GM12878 (cell line): ENCODE results near the gene ARL5C. TPM values are rescaled to one million over a fixed set of nuclear protein-coding genes. Genes with fewer than 3 reads are reported as not detected.
A peak's percentile ranks its signal among the peaks of the same experiment; 100 is the strongest.

ENCODE experiments used
- ATAC-seq: fragments of 200-7000 bp; cut with Tn5 transposase; 3 replicates; pipeline ENCODE4 v1.9.1; 2020; ENCODE audit warnings: mild to moderate bottlenecking, moderate library complexity
- BruUV-seq: library from RNA; stranded (reverse); fragments of 400-500 nt; replicated peaks from 2 replicates; lab custom pipeline; 2021; lab: Mats Ljungman, UMichigan
- CTCF ChIA-PET: fragments of 300-600 bp; sonication (Branson Sonifier 250); formaldehyde crosslinking; extraction: SDS; loops from one replicate; lab custom pipeline; 2021; ENCODE audit warnings: inconsistent platforms; lab: Yijun Ruan, JAX
- POLR2A ChIA-PET: fragments of 350-600 bp; formaldehyde crosslinking; extraction: SDS; loops from one replicate; lab custom pipeline; 2021; ENCODE audit warnings: inconsistent platforms; lab: Charles Lee
- RAD21 ChIA-PET: fragments of 300-600 bp; sonication (Branson Sonifier 250); formaldehyde crosslinking; loops from one replicate; lab custom pipeline; 2023; ENCODE audit warnings: antibody characterized with exemption; ENCODE audit not compliant: unreplicated experiment; lab: Charles Lee
- SMC1A ChIA-PET: fragments of 300-600 bp; sonication (Branson Sonifier 250); formaldehyde crosslinking; loops from one replicate; lab custom pipeline; 2023; ENCODE audit not compliant: unreplicated experiment, uncharacterized antibody; lab: Charles Lee
- DNase-seq: peaks from one replicate; pipeline ENCODE4 v3.0.0-alpha.2; 2011; ENCODE audit warnings: low read depth, low spot score
- FAIRE-seq: peaks from 3 replicates; lab custom pipeline; 2011; peaks lifted over from hg19 to GRCh38; lab: Jason Lieb, UNC
- H2AFZ ChIP-seq: 2 replicates; pipeline ENCODE4 v1.6.0; 2011; ENCODE audit warnings: low read depth, low read length, control low read depth; ENCODE audit not compliant: control insufficient read depth
- H3K27ac ChIP-seq: 2 replicates; pipeline ENCODE4 v1.5.1; 2011; ENCODE audit warnings: control low read depth; ENCODE audit not compliant: control insufficient read depth, insufficient read depth
- H3K27me3 ChIP-seq, 2 experiments: replicated peaks in 1 of 2; 2 replicates each; pipeline versions ENCODE4 v1.6.0 to v1.6.1; 2011; ENCODE audit warnings: low read length in 1 of 2; ENCODE audit not compliant: control insufficient read depth in 2 of 2, insufficient read depth in 2 of 2
- H3K36me3 ChIP-seq, 2 experiments: 2 replicates each; pipeline ENCODE4 v1.5.1; 2011; ENCODE audit warnings: low read length in 1 of 2; ENCODE audit not compliant: control insufficient read depth in 2 of 2, insufficient read depth in 2 of 2
- H3K4me1 ChIP-seq: 2 replicates; pipeline ENCODE4 v1.6.1; 2011; ENCODE audit warnings: mild to moderate bottlenecking, low read length, moderate library complexity, mixed read lengths; ENCODE audit not compliant: control insufficient read depth, insufficient read depth
- H3K4me2 ChIP-seq: 2 replicates; pipeline ENCODE4 v1.6.0; 2011; ENCODE audit warnings: control low read depth; ENCODE audit not compliant: control insufficient read depth, insufficient read depth
- H3K4me3 ChIP-seq: fragments of 200-600 bp; sonication (generic); 2 replicates; pipeline ENCODE4 v1.5.1; 2016
- H3K79me2 ChIP-seq: 2 replicates; pipeline ENCODE4 v1.6.0; 2011; ENCODE audit warnings: low read length; ENCODE audit not compliant: control insufficient read depth, insufficient read depth
- H3K9ac ChIP-seq: 2 replicates; pipeline ENCODE4 v1.8.0; 2011; ENCODE audit warnings: low read length, control low read depth, mixed read lengths; ENCODE audit not compliant: control insufficient read depth, insufficient read depth
- H3K9me3 ChIP-seq: replicated peaks from 3 replicates; pipeline ENCODE4 v1.5.1; 2011; ENCODE audit warnings: mild to moderate bottlenecking, low read length; ENCODE audit not compliant: control insufficient read depth, insufficient read depth
- H4K20me1 ChIP-seq: 2 replicates; pipeline ENCODE4 v1.6.0; 2011; ENCODE audit not compliant: control insufficient read depth, insufficient read depth
- CEBPB ChIP-seq, 2 experiments: fragments of 150-350 bp in 1 of 2; IDR thresholded peaks; 2 replicates each; pipeline ENCODE4 v1.6.1; 2012 to 2014; ENCODE audit warnings: low read depth in 2 of 2, low read length in 2 of 2, borderline replicate concordance in 1 of 2, inconsistent platforms in 1 of 2
- ETV6 ChIP-seq, 2 experiments: fragments of 450-650 bp in 1 of 2; IDR thresholded peaks in 1 of 2; conservative IDR thresholded peaks in 1 of 2; 2 replicates each; pipeline ENCODE4 v1.6.1; 2014; ENCODE audit warnings: antibody characterized with exemption in 1 of 2, borderline replicate concordance in 1 of 2, low read depth in 1 of 2, mild to moderate bottlenecking in 1 of 2, moderate library complexity in 1 of 2
- FOXK2 ChIP-seq: fragments of 450-650 bp; IDR thresholded peaks from 2 replicates; pipeline ENCODE4 v1.6.1; 2017; ENCODE audit warnings: mild to moderate bottlenecking, moderate library complexity
- HDAC2 ChIP-seq: fragments of 200-600 bp; sonication (generic); IDR thresholded peaks from 2 replicates; pipeline ENCODE4 v1.6.1; 2017
- IRF4 ChIP-seq: IDR thresholded peaks from 2 replicates; pipeline ENCODE4 v1.6.1; 2011; ENCODE audit warnings: low read depth, low read length
- NKRF ChIP-seq: fragments of 450-650 bp; conservative IDR thresholded peaks from 2 replicates; pipeline ENCODE4 v1.6.1; 2017; ENCODE audit warnings: mild to moderate bottlenecking, moderate library complexity
- SMAD5 ChIP-seq: IDR thresholded peaks from 2 replicates; pipeline ENCODE4 v1.6.1; 2016; ENCODE audit warnings: antibody characterized with exemption, low read depth
- SMARCA5 ChIP-seq: fragments of 450-650 bp; IDR thresholded peaks from 2 replicates; pipeline ENCODE4 v1.6.1; 2017; ENCODE audit warnings: mild to moderate bottlenecking
- SP1 ChIP-seq: IDR thresholded peaks from one replicate; pipeline ENCODE4 v1.6.1; 2011; ENCODE audit warnings: low read depth, low read length
- SRF ChIP-seq, 2 experiments: IDR thresholded peaks; 2 replicates each; pipeline ENCODE4 v1.6.1; 2011; ENCODE audit warnings: low read depth in 2 of 2, low read length in 2 of 2, mild to moderate bottlenecking in 1 of 2, moderate library complexity in 1 of 2
- TBL1XR1 ChIP-seq: IDR thresholded peaks from 2 replicates; pipeline ENCODE4 v1.6.1; 2012; ENCODE audit warnings: low read depth, low read length, improper control_type of control experiment
- WGBS: methylation state at CpG from one replicate; pipeline ENCODE4 v1.1.6; 2016; ENCODE audit warnings: low lambda C conversion rate; ENCODE audit not compliant: insufficient replicate concordance, insufficient coverage; ENCODE audit errors: missing lambda C conversion rate; 5-methylcytosine and 5-hydroxymethylcytosine counted together
- in situ Hi-C: fragments of 300-500 bp; cut with MboI; formaldehyde crosslinking; loops from 9 replicates; pipeline ENCODE4 v1.14.3; 2018; ENCODE audit warnings: mixed read lengths
- intact Hi-C: fragments of 100-400 bp; cut with micrococcal nuclease; formaldehyde crosslinking; loops from one replicate; pipeline ENCODE4 v1.14.2; 2022; ENCODE audit not compliant: unreplicated experiment
- polyA plus RNA-seq, 11 experiments: library from polyadenylated mRNA; depleted of rRNA in 4 of 11; unstranded in 6 of 11; stranded (reverse) in 5 of 11; fragments of >200 nt; fragmentation: Nextera tagmentation in 4 of 11; fragmentation: Illumina TruSeq in 1 of 11; extraction: Ambion mirVana in 4 of 11; extraction: Trizol in 1 of 11; gene quantifications; 1 replicate in 1 of 11; 2 replicates in 10 of 11; pipeline versions ENCODE4 v1.2.1 to v1.2.3, GENCODE V29; 2011 to 2016; ENCODE audit warnings: inconsistent platforms in 2 of 11, missing spikeins in 2 of 11, low read depth in 1 of 11
- total RNA-seq, 4 experiments: library from RNA; depleted of rRNA in 3 of 4; stranded (reverse); fragments of >200 nt in 3 of 4; fragmentation: Illumina TruSeq in 1 of 4; extraction: Trizol in 1 of 4; gene quantifications; 2 replicates each; pipeline versions ENCODE4 v1.2.1 to v1.2.3, GENCODE V29; 2013 to 2021

The ARL5C gene
- total and polyA plus RNA-seq, 10 of the 15 experiments (the other 5 are each of a cell fraction or from before 2014, with no cell fraction given) = not detected

- TF ChIP-seq NKRF (0 out of 2 replicates have a peak, but pooled peaks have one; percentile 28), HDAC2 (no peak), TBL1XR1 (no peak), SP1 (peak; percentile 33)
Measured at GRCh38 chr17:39208893-39209292, 42.9 kb upstream of the ARL5C start (continued).

- ATAC-seq = peak; percentile 17; the same call in 2 of the 3 replicates
- Histone ChIP-seq H3K9ac (no peak overlapping the region), H3K79me2 (no peaks in the 10 kb centered on the region), H3K27me3 (peaks cover 2 to 3% of the 10 kb centered on the region in 2 experiments; a peak in 1 of 4 replicates), H3K9me3 (no peaks in the 10 kb centered on the region), H3K4me3 (no peak overlapping the region), H3K4me1 (peaks cover 27% of the 10 kb centered on the region), H4K20me1 (peaks cover 3% of the 10 kb centered on the region; the same call in 1 of the 2 replicates), H3K4me2 (peak overlapping the region; percentile 85), H2AFZ (peak overlapping the region; percentile 38), H3K36me3 (peaks cover 10% of the 10 kb centered on the region in 2 experiments), H3K27ac (no peak overlapping the region)
- in situ Hi-C loops = loop anchor here (5.0 kb wide), 1 partner anchor 34 kb away; no protein-coding TSS in a partner anchor
- no TSS peak for BruUV-seq
- DNase-seq = no peak
- ChIA-PET CTCF (interaction anchor here (0.6 to 10.9 kb wide), 11 partner anchors 13 to 415 kb away, joined by 3 to 658 read pairs (median 5); no protein-coding TSS in a partner anchor), SMC1A (interaction anchor here (0.6 to 5.0 kb wide), 8 partner anchors 9 to 225 kb away, joined by 3 to 76 read pairs (median 10); partner anchors contain the start of genes CACNB1 and RPL19), POLR2A (interaction anchor here (0.6 to 2.7 kb wide), 4 partner anchors 8 to 563 kb away, joined by 3 to 11 read pairs (median 6); partner anchors contain the start of gene RPL19), RAD21 (interaction anchor here (2.1 to 6.1 kb wide), 5 partner anchors 8 to 339 kb away, joined by 8 to 160 read pairs (median 18); partner anchors contain the start of gene RPL19)
- TF ChIP-seq SMARCA5 (no peak), ETV6 (conservative IDR thresholded peaks at IDR 0.05 in 1 of 2, IDR thresholded peaks at IDR 0.05 in 1 of 2; ENCODE audit: borderline replicate concordance in 1 of 2, low read depth in 1 of 2) (no peak), SRF (IDR thresholded peaks at IDR 0.05; ENCODE audit: low read depth in 2 of 2, low read length in 2 of 2) (no peak), FOXK2 (no peak), CEBPB (IDR thresholded peaks at IDR 0.05; ENCODE audit: borderline replicate concordance in 1 of 2, low read depth in 2 of 2, low read length in 2 of 2) (no peak), IRF4 (no peak), SMAD5 (no peak)
- no peak for FAIRE-seq
- WGBS = 70% methylated on average over 7 of the region's 7 CpGs
- intact Hi-C loops = no loop called here
Measured at GRCh38 chr17:39208136-39208535, 42.2 kb upstream of the ARL5C start.
